H1 (cell line): ENCODE results near the gene ARID1B. TPM values are rescaled to one million over a fixed set of nuclear protein-coding genes. Genes with fewer than 3 reads are reported as not detected.

Source experiments
- CTCF ChIA-PET: fragments of 300-600 bp; sonication (Branson Sonifier 250); formaldehyde crosslinking; loops from one replicate; lab custom pipeline; 2021; ENCODE audit not compliant: partially characterized antibody; lab: Charles Lee
- POLR2A ChIA-PET: fragments of 300-600 bp; sonication (Branson Sonifier 250); formaldehyde crosslinking; loops from one replicate; lab custom pipeline; 2021; ENCODE audit warnings: inconsistent platforms; ENCODE audit not compliant: partially characterized antibody; lab: Charles Lee
- DNase-seq, 2 experiments: peaks; one replicate each; pipeline versions ENCODE4 v3.0.0 to v3.0.0-alpha.2; 2010 to 2022; ENCODE audit warnings: low spot score in 2 of 2, low read depth in 1 of 2, mixed read lengths in 1 of 2
- FAIRE-seq: peaks from 2 replicates; lab custom pipeline; 2011; peaks lifted over from hg19 to GRCh38; lab: Jason Lieb, UNC
- H2AFZ ChIP-seq: 2 replicates; pipeline ENCODE4 v1.8.1; 2012; ENCODE audit warnings: low read length, inconsistent platforms
- H2AK5ac ChIP-seq: 2 replicates; pipeline ENCODE4 v1.6.1; 2013; ENCODE audit warnings: low read depth, low read length
- H2BK120ac ChIP-seq: replicated peaks from 2 replicates; pipeline ENCODE3; 2013; ENCODE audit warnings: low read depth, low read length, inconsistent platforms
- H2BK12ac ChIP-seq: 2 replicates; pipeline ENCODE4 v1.6.1; 2013; ENCODE audit warnings: low read depth, low read length
- H2BK15ac ChIP-seq: 2 replicates; pipeline ENCODE4 v1.6.1; 2013; ENCODE audit warnings: low read length
- H2BK20ac ChIP-seq: 2 replicates; pipeline ENCODE4 v1.6.1; 2013; ENCODE audit warnings: low read length
- H2BK5ac ChIP-seq: 2 replicates; pipeline ENCODE4 v1.6.1; 2013; ENCODE audit warnings: low read depth, low read length
- H3K14ac ChIP-seq: 2 replicates; pipeline ENCODE4 v1.6.1; 2013; ENCODE audit warnings: inconsistent platforms; ENCODE audit not compliant: insufficient read length
- H3K18ac ChIP-seq: 2 replicates; pipeline ENCODE4 v1.6.1; 2013; ENCODE audit warnings: low read length; ENCODE audit errors: extremely low read depth
- H3K23ac ChIP-seq: 2 replicates; pipeline ENCODE4 v1.6.1; 2013; ENCODE audit warnings: inconsistent platforms; ENCODE audit not compliant: insufficient read length
- H3K23me2 ChIP-seq: 2 replicates; pipeline ENCODE4 v1.6.1; 2013; ENCODE audit warnings: low read depth, low read length
- H3K27ac ChIP-seq: 2 replicates; pipeline ENCODE4 v1.6.1; 2011; ENCODE audit warnings: low read depth, low read length, inconsistent platforms
- H3K27me3 ChIP-seq, 4 experiments: replicated peaks in 1 of 4; 1 replicate in 1 of 4; 2 replicates in 3 of 4; pipeline versions ENCODE4 v1.6.1 to v1.8.1; 2011 to 2013; ENCODE audit warnings: low read length in 3 of 4, mild to moderate bottlenecking in 3 of 4, inconsistent platforms in 2 of 4, mixed read lengths in 2 of 4, moderate library complexity in 1 of 4; ENCODE audit not compliant: control insufficient read depth in 3 of 4, insufficient read depth in 3 of 4; ENCODE audit errors: extremely low read depth in 1 of 4
- H3K36me3 ChIP-seq, 4 experiments: 2 replicates each; pipeline versions ENCODE4 v1.6.1 to v1.8.1; 2011 to 2013; ENCODE audit warnings: mild to moderate bottlenecking in 4 of 4, low read length in 3 of 4, moderate library complexity in 2 of 4, control low read depth in 1 of 4, inconsistent platforms in 1 of 4; ENCODE audit not compliant: insufficient read depth in 4 of 4, control insufficient read depth in 2 of 4
- H3K4ac ChIP-seq: replicated peaks from 2 replicates; pipeline ENCODE3; 2013; ENCODE audit warnings: low read length, low read depth, mixed read lengths, inconsistent platforms; ENCODE audit not compliant: insufficient read length
- H3K4me1 ChIP-seq, 4 experiments: replicated peaks in 1 of 4; 1 replicate in 1 of 4; 2 replicates in 3 of 4; pipeline versions ENCODE4 v1.6.1 to v1.8.1; 2011 to 2013; ENCODE audit warnings: low read length in 3 of 4, inconsistent platforms in 2 of 4, mixed read lengths in 1 of 4; ENCODE audit not compliant: insufficient read depth in 4 of 4, control insufficient read depth in 3 of 4
- H3K4me2 ChIP-seq, 2 experiments: 2 replicates each; pipeline versions ENCODE4 v1.6.1 to v1.8.1; 2011 to 2013; ENCODE audit warnings: low read depth in 2 of 2, low read length in 2 of 2, control low read depth in 1 of 2, inconsistent platforms in 1 of 2, mild to moderate bottlenecking in 1 of 2; ENCODE audit not compliant: insufficient read depth in 1 of 2
- H3K4me3 ChIP-seq, 4 experiments: fragments of 200-600, 300-600 bp in 1 of 4; sonication (generic), shearing (Covaris generic), sonication (Bioruptor Twin) in 1 of 4; 2 replicates each; pipeline versions ENCODE4 v1.5.1 to v1.8.1; 2011 to 2016; ENCODE audit warnings: low read length in 4 of 4, low read depth in 3 of 4, control low read depth in 2 of 4, inconsistent platforms in 2 of 4, mild to moderate bottlenecking in 2 of 4, mixed read lengths in 1 of 4, moderate library complexity in 1 of 4; ENCODE audit not compliant: insufficient read depth in 2 of 4; ENCODE audit errors: extremely low read depth in 1 of 4
- H3K56ac ChIP-seq: replicated peaks from 2 replicates; pipeline ENCODE3; 2013; ENCODE audit warnings: low read depth, mild to moderate bottlenecking, mixed read lengths, low read length, inconsistent platforms; ENCODE audit not compliant: insufficient read length
- H3K79me1 ChIP-seq: 2 replicates; pipeline ENCODE4 v1.6.1; 2013; ENCODE audit warnings: low read depth, low read length, control low read depth
- H3K79me2 ChIP-seq, 2 experiments: 2 replicates each; pipeline versions ENCODE4 v1.6.1 to v1.8.1; 2012 to 2013; ENCODE audit warnings: low read length in 2 of 2, mild to moderate bottlenecking in 2 of 2, inconsistent platforms in 1 of 2; ENCODE audit not compliant: insufficient read depth in 2 of 2, control insufficient read depth in 1 of 2
- H3K9ac ChIP-seq, 4 experiments: replicated peaks in 1 of 4; 1 replicate in 1 of 4; 2 replicates in 3 of 4; pipeline versions ENCODE4 v1.6.1 to v1.8.1; 2011 to 2013; ENCODE audit warnings: low read depth in 3 of 4, low read length in 3 of 4, control low read depth in 2 of 4, mild to moderate bottlenecking in 2 of 4, moderate library complexity in 2 of 4, inconsistent platforms in 1 of 4; ENCODE audit errors: extremely low read depth in 1 of 4
- H3K9me3 ChIP-seq, 2 experiments: 2 replicates each; pipeline versions ENCODE4 v1.6.1 to v1.8.1; 2012 to 2013; ENCODE audit warnings: mild to moderate bottlenecking in 2 of 2, moderate library complexity in 2 of 2, control low read depth in 1 of 2, inconsistent platforms in 1 of 2, low read depth in 1 of 2, low read length in 1 of 2, mixed read lengths in 1 of 2; ENCODE audit not compliant: insufficient read depth in 2 of 2
- H4K20me1 ChIP-seq, 2 experiments: replicated peaks in 1 of 2; 2 replicates each; pipeline versions ENCODE3 to v1.8.1; 2011 to 2013; ENCODE audit warnings: inconsistent platforms in 2 of 2, low read length in 2 of 2, mild to moderate bottlenecking in 1 of 2; ENCODE audit not compliant: insufficient read depth in 2 of 2, control insufficient read depth in 1 of 2
- H4K5ac ChIP-seq: 2 replicates; pipeline ENCODE4 v1.6.1; 2013; ENCODE audit warnings: low read length, low read depth, mixed read lengths, inconsistent platforms; ENCODE audit not compliant: insufficient read length
- H4K8ac ChIP-seq: 2 replicates; pipeline ENCODE4 v1.8.0; 2013; ENCODE audit warnings: mild to moderate bottlenecking, moderate library complexity, low read length, inconsistent platforms; ENCODE audit not compliant: insufficient read depth; ENCODE audit errors: extremely low read depth
- H4K91ac ChIP-seq: replicated peaks from 2 replicates; pipeline ENCODE3; 2013; ENCODE audit warnings: low read length, mixed read lengths, inconsistent platforms; ENCODE audit not compliant: insufficient read length
- SP1 ChIP-seq: IDR thresholded peaks from 2 replicates; pipeline ENCODE4 v1.6.1; 2011; ENCODE audit warnings: low read depth, low read length
- polyA plus RNA-seq, 7 experiments: library from polyadenylated mRNA; depleted of rRNA in 3 of 7; stranded (reverse) in 5 of 7; unstranded in 2 of 7; fragments of >200 nt in 5 of 7; fragments of 200-250 nt in 2 of 7; gene quantifications; 1 replicate in 5 of 7; 2 replicates in 1 of 7; 4 replicates in 1 of 7; pipeline versions ENCODE4 v1.2.1 to v1.2.3, GENCODE V29; 2011 to 2013; ENCODE audit warnings: missing spikeins in 2 of 7, mixed read lengths in 2 of 7
- total RNA-seq: library from RNA; stranded (reverse); fragmentation: NEBNext Ultra II Directional; extraction: Animal tissue kit (Norgen Biotek cat#: 25700); gene quantifications from 2 replicates; pipeline ENCODE4 v1.2.1, GENCODE V29; 2021

Gene ARID1B
- total and polyA plus RNA-seq, 2 of the 8 experiments (the other 6 are each of a cell fraction or from before 2014, with no cell fraction given), result 24.3 to 70.3 TPM

- Histone ChIP-seq H2AK5ac (no peak overlapping the region), H2BK20ac (no peak overlapping the region), H3K4me3 (no peak overlapping the region), H3K14ac (no peak overlapping the region), H4K20me1 (peaks cover 0 to 1% of the 10 kb centered on the region in 2 experiments), H2BK120ac (no peak overlapping the region), H3K9ac (no peak overlapping the region), H4K5ac (no peak overlapping the region), H4K8ac (no peak overlapping the region), H3K18ac (no peak overlapping the region), H2BK15ac (no peak overlapping the region), H3K4ac (no peak overlapping the region), H3K79me2 (no peaks in the 10 kb centered on the region), H3K4me2 (no peak overlapping the region), H4K91ac (no peak overlapping the region), H2BK5ac (no peak overlapping the region), H3K23ac (no peak overlapping the region), H2AFZ (no peak overlapping the region), H3K23me2 (no peaks in the 10 kb centered on the region), H3K9me3 (no peaks in the 10 kb centered on the region), H3K79me1 (no peaks in the 10 kb centered on the region), H3K36me3 (no peaks in the 10 kb centered on the region; a peak in 1 of 8 replicates), H2BK12ac (no peak overlapping the region), H3K27me3 (no peaks in the 10 kb centered on the region), H3K56ac (no peak overlapping the region), H3K4me1 (peaks cover 0 to 11% (median 0%) of the 10 kb centered on the region in 4 experiments; a peak in 2 of 7 replicates), H3K27ac (no peak overlapping the region)
- POLR2A ChIA-PET, result interaction anchor here (0.8 kb wide), 1 partner anchor 100 kb away, joined by 4 read pairs; no protein-coding TSS in a partner anchor
- CTCF ChIA-PET, result interaction anchor here (0.7 to 1.7 kb wide), 5 partner anchors 8 to 86 kb away, joined by 3 to 4 read pairs (median 3); no protein-coding TSS in a partner anchor
- no peak for TF ChIP-seq SP1
- FAIRE-seq (no peak), DNase-seq (no peak)
These were observed 397.6 kb downstream of the ARID1B start for GRCh38 chr6:157174731-157175130.
